GM21737 (cell line): ENCODE measurements around the gene ACACA.
"Not testable (repeated sequence)": the region's sequence is repeated elsewhere in the genome, so short reads cannot be mapped to it uniquely, and the experiment has no call there.

Source experiments
- ATAC-seq: cut with Tn5 transposase; IDR thresholded peaks from one replicate; pipeline ENCODE4 v1.9.1; 2021; ENCODE audit warnings: mild to moderate bottlenecking, moderate library complexity; ENCODE audit not compliant: unreplicated experiment

Gene ACACA

DNA sequence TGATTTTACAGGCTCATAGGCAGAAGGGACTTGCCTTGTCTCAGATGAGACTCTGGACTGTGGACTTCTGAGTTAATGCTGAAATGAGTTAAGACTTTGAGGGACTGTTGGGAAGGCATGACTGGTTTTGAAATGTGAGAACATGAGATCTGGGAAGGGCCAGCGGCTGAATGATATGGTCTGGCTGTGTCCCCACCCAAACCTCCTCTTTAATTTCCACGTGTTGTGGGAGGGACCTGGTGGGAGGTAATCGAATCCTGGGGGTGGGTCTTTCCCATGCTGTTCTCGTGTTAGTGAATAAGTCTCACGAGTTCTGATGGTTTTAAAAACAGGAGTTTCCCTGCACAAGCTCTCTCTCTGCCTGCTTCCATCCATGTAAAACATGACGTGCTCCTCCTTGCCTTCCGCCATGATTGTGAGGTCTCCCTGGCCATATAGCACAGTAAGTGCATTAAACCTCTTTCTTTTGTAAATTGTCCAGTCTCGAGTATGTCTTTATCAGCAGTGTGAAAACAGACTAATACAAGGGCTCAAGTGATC is 59.7 kb downstream of the ACACA start:
- ATAC-seq, result not testable (repeated sequence)

DNA sequence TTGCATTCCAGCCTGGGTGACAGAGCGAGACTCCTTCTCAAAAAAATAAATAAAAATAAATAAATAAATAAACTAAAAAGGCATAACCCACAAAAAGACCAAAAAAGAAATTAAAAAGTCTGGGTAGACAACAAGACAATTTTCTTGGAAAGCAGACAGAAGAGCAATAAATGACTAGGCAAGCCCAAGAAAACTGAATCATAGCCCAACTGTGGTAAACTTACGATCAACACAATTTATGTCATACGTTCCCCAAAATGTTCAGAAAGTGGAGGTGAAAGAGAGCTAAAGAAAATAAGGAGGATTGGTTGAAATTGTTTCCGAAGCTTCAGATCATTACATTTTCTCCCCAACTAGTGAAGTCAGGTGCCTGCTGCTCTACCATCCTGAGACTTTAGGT is 62.1 kb downstream of the ACACA start:
- no peak for ATAC-seq

DNA sequence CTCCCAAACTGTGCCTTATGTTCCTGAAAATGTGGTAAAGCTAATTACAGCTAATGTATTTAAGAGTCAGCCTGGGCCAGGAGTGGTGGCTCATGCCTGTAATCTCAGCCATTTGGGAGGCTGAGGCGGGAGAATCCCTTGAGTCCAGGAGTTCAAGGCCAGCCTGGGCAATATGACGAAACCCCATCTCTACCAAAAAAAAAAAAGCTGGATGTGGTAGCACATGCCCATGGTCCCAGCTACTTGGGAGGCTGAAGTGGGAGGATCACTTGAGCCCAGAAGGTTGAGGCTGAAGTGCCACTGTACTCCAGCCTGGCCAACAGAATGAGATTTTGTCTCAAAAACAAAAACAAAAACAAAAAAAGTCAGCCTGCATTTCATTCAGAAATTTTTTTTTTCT is 64.0 kb downstream of the ACACA start:
- no peak for ATAC-seq

DNA sequence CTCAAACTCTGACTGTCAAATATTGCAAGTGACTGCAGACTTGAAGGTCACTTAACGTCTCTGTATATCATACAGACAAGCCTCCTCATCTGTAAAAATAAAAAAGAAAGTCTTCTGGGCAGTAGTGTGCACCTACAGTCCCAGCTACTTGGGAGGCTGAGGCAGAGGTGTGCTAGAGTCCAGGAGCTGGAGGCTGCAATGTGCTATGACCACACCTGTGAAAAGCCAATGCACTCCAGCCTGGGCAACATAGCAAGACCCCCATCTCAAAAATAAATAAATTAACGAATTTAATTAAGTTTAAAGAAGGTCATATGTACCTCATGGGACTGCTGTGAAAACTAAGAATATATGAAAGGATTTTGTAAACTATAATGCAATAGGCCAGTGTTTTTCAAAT is 65.8 kb downstream of the ACACA start:
- no peak for ATAC-seq

DNA sequence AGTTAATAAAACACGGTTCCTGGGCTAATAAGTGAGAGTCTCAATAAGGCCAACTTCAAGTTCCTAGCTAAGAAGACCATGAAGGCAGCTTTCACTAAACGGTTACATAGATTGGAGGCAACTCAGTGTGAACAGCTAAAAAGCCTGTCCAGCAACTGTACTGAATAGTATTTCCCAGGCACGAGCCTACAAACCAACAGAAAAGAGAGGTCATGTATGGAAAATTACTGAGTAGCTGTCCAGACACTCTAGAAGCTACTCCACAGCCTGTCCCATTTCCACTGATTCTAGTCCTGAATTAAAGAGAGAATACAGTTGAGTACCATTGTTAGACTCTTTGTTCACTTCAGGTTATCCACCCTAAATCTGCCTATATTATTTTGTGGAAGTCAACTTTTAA is 67.3 kb downstream of the ACACA start:
- ATAC-seq, result no peak

DNA sequence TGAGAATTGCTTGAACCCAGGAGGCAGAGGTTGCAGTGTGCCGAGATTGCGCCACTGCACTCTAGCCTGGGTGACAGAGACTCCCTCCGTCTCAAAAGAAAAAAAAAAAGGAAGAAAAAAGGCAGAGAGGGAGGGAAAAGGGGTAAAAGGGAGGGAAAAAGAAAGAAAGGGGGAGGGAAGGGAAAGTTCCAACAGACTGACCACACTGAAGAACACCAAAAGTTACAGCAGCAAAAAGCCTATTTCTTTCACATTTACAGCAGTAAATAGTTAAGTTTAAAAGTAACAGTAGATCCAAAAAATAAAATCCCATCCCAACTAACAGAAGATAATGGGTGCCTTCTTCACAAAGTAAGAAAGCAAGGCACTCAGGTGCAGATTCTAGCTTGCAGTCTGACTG is 67.8 kb downstream of the ACACA start:
- ATAC-seq, result no peak

DNA sequence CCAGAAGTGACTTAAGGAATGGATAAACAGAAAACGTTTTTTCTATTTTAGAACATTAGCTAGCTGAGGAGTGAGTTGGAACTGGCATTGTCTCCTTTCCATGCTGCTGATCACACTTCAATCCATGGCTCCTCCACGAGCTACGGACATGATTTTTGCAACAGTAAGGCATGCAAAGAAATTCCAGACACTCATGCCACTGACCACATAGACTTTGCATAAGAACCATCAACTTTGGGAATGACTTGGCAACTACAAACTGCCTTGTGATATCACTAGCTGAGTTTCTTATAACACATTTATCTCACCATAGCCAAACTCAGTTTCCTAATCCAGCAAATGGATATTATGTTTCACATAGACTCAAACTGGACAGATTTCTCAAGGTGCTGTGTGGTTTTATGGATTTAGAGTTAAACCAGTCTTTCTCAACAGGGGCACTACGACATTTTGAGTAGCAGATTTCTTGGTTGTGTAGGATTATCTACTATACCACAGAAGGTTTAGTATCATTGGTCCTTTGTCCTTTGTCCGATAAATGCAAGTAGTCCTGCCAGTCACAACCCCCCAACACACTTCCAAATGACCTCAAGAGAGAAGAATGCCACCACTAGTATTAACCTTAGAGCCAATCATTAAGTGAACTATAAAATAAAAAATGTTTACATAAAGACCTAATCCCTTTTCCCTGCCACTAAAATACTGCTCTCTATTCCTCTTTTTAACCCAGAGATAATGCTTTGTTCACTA is 79.1 kb downstream of the ACACA start:
- no peak for ATAC-seq

DNA sequence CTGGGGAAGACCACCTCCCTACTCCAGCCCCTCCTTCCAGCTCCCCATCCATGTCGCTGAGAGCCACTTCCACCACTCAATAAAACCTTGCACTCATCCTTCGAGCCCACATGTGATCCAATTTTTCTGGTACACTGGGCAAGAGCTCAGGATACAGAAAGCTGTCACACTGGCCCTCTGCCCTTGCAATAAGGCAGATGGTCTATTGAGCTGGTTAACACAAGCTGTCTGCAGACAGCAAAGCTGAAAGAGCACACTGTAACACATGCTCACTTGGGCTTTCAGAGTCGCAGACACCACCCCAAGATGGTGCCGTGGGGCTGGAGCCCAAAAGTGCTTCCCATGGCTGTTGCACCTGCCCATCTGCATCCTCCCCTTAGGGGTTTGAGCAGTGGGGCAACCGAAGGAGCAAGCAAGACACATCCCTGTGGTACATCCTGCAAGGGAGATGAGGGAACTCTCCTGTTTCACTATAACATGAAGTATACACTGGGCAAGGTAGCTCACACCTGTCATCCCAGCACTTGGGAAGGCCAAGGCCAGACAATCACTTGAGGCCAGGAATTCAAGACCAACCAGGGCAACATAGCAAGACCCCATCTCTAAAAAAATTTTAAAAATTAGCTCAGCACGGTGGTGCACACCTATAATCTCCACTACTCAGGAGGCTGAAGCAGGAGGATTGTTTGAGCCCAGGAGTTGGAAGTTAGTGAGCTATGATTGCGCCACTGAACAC is 83.6 kb downstream of the ACACA start:
- no peak for ATAC-seq

DNA sequence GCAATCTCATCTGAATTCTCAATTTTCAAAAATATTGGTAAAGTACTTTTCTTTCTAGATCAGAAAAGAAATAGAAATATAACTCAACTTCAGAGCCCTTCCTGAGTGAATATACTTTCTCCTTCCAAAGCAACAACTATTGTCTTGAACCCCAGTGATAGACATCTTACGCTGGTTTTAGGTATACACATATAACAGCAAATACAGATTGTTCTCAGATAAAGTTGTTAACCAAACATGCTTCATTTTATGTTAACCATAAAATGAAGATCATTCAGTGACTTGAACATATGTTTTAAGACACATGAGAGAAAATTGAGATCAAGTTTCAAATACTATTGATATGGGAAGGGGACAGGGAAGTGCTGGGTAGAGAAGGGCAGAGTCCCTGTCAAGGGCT is 84.5 kb downstream of the ACACA start:
- ATAC-seq, result no peak

DNA sequence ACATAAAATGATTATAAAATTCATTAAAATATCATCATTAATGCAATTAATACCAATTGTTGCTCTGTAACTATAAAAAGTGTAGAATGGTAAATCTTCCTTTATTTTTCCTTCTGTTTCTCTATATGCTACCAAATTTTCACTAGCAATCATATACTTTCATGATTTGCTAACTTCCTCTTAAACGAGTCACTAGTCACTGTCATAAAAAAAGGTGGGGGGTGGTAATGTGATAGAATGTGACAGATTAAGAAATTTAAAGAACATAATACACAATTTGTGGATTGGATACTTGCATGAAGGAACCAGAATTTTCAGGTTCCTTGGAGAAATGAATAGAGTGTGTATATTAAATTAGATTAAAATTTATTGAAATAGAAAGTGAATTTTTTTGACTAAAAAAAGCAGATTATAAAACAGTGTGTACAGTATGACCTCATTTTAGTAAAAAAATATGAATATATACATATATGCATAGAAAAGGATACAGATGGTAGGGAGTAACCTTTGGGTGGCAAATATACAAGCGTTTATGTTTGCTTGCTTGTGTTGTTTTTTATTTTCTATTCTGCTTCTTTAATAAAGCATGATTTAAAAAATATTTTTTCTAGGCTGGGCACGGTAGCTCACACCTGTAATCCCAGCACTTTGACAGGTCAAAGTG is 87.6 kb downstream of the ACACA start:
- ATAC-seq, result no peak

DNA sequence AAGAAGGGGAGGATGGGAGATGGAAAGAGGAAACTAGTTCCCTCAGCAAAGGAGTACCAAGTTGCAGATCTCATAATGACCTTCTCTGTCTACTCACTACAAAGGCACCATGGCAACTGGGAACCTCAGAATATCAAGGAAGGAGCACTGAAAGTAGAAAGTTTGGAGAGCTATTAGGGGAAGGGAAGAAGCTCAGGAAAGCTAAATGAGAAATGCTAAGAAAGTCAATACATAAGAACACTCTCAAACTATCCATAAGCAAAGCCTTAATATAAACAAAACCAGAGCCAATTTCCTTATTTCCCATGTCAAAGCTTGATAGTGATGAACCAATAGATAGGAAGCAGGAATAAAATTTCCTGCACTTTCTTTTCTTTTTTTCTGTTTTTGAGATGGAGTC is 88.8 kb downstream of the ACACA start:
- ATAC-seq, result no peak

DNA sequence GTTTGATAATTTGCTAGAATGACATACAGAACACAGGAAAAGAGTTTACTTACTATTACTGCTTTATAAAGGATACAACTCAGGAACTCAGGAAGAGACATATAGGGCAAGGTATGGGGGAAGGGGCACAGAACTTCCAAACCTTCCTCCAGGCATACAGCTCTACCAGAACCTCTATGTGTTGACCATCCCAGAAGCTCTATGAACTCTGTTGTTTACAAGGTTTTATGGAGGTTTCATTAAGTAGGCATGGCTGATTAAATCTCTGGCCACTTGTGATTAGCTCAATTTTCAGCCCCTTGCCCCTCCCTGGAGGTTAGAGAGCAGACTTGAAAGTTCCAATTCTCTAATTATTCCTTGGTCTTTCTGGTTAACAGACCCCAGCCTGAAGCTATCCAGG is 91.0 kb downstream of the ACACA start:
- no peak for ATAC-seq

DNA sequence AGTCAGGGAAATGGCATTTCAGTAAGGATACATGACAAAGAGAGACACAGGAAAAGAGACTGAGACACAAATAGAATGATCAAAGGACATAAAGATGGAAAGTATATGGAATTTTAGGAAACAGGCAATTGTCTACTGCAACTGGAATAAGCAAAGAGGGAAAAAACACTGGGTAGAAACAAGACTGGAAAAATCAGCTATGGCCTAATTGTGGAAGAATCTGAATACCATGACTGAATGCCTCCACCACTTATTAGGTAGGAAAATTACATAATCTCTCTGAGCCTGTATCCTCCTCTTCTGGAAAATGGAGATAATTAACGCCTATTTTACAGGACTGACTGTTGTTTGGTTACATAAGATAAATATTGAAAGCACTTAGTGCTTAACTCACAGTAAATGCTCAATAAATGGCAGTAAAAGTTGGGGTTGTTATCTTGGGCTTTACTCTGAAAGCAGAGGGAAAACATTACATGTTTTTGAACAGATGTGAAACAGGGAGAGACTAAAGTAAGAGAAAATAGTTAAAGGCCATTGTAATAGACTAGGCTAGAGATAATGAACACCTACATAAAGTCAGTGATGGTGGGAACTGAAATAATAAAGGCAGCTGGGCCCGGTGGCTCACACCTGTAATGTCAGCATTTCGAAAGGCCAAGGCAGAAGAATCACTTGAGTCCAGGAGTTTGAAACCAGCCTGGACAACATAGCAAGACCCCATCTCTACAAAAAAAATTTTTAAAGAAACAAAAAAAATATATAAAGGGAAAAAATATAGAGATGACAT is 94.3 kb downstream of the ACACA start:
- no peak for ATAC-seq

DNA sequence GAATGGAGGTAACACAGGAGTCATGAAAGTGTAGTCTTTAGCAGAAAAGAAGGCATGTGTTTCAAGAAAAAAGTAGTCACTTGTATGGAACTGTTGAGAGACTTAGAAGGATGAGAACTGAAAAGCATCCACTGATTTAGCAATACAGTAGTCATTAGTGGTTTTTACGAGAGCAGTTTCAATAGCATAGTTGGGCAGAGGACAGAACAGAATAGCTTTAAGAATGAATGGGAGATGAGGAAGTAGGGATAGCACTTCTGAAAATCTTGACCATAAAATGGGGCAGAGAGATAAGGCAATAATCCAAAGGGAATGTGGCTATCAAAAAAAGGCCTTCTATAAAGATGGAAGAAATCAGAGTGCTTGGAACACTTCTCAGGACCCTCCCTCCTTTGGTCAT is 95.7 kb downstream of the ACACA start:
- no peak for ATAC-seq

DNA sequence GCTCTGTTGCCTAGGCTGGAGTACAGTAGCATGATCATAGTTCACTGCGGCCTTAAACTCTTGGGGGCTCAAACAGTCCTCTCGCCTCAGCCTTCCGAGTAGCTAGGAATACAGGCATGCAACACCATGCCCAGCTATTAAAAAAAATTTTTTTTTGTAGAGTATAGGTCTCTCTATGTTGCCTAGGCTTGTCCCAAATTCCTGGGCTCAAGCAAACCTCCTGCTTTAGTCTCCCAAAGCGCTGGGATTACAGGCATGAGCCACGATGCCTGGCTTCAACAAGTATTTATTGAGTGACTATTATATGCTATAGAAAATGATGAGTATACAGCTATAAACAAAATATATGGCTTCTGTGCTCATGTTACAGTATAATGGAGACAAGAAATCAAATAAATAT is 97.6 kb downstream of the ACACA start:
- ATAC-seq, result no peak

DNA sequence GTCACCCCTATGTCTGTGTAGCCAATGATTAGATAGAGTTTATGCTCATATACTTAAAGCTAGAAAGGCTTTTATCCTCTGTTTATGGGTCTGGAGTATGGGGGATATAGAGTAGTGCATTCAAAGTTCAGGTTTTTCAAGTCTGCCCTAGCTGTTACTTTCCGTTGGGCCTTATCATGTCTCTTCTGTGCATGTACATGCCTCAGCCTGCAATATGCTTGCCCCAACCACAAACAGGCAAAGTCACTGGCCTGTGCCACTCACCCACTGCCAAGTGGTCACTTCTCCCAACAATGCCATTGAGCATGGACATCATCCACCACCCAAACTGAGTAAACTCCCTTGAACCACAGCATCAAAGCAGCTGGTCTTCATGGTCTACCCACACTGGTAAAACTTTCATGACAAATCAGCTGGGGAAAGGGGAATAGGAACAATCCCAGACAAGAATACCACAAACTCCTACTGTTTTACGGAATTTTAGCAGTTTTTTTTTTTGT is 101.2 kb downstream of the ACACA start:
- ATAC-seq, result no peak

DNA sequence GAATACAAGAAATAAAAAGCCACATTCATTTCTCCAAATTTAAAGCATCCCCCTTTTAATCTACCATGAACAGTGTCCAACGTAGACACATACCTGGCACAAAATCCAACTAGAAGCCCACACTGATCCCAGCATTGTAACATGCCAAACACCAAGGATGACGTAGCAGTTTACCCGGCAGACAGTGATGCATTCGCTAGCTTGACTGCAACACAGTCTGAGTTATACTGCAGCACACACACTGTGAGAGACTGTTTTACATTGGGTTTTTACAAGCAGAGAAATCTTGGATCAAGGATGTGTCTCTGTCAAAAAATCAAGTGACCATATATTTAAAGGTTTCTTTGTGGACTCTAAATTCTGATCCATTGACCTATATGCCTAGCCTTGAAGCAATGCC is 105.3 kb downstream of the ACACA start:
- no peak for ATAC-seq

DNA sequence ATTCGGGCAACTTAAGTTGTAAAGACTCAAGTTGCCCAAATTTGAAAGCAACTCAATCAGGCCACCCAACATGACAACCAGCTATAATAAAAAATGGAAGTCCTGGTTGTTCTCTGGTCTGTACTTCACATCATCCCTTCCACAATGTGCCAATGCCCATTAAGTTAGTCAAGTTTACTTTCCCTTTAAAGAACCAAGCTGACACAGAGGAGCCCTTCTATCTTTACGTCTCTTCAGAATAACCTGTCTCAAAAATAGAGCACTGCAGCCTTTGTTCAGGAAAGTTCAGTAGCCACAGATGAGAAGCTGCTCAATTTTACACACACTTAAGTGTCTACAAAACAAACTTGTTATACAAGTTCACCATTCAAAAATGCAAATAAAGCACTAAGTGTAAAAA is 106.0 kb downstream of the ACACA start:
- ATAC-seq, result no peak

DNA sequence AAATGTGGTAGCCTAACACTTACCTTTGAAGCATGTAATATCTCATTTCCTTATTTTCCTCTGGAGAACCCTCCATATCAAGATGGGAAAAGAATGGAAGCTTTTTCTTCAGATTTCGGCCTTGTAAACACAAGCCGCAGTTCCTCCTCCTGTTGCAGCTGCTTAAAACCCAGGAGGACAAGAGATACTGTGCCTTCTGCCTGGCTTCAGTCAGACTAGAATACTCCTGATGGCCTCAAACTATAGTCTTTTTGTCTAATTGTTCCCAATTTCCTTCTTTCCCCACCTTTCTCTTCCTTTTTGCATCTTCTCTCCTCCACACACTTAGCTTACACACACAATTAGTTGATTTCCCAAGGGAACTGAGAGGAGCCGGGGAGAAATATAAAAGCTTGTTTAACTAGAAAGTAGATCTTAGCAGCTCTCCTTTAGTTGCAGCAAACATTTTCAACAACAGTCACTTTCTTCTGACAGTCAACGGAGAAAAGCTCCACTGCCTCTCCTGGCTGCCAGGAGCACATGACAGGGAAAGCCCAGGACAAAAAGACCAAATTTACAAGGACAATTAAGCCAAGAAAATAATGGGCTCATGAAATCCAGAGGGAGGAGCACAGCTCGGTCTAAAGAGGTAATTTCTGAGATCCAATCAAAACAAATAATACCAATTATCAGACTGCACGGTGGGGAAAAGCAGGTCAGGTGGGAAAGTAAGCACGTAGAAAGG is 107.2 kb downstream of the ACACA start:
- ATAC-seq, result no peak

DNA sequence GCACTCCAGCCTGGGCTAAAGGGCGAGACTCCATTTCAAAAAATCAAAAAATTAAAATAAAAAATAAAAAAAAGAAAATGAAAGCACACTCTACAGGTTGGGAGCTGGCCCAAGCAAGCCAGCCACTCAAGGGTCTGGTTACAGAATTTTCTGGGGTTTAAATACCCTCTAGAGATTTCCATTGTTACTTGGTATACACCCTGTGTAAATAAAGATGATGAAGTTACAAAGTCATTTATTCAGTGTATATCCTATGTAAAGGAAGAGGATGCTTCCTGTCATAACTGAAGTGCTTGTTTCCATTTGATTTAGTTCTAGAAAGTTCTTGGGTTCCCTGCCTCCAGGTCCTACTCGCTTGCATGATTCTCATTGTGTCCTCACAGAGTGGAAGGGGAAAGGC is 110.7 kb downstream of the ACACA start:
- no peak for ATAC-seq
